ENCODE results near the gene MIER3.

MIER3 gene

GRCh38 chr5:56947052-56947451 is 4.9 kb downstream of the MIER3 start:
- no peak overlapping the region for H3K4me3 ChIP-seq (replicated peaks; ENCODE audit: low read depth, low read length)
- no peak for DNase-seq (ENCODE audit: extremely low read depth, low read depth)
- no peak for TF ChIP-seq CTCF (IDR thresholded peaks at IDR 0.05; ENCODE audit: low read depth, low read length, missing control alignments)

GRCh38 chr5:56941981-56942380 is 9.9 kb downstream of the MIER3 start:
- peak; percentile 46 for DNase-seq (ENCODE audit: extremely low read depth, low read depth)
- no peak overlapping the region for H3K4me3 ChIP-seq (replicated peaks; ENCODE audit: low read depth, low read length)
- TF ChIP-seq CTCF (IDR thresholded peaks at IDR 0.05; ENCODE audit: low read depth, low read length, missing control alignments): no peak

GRCh38 chr5:56938858-56939257 is 13.1 kb downstream of the MIER3 start:
- DNase-seq (ENCODE audit: extremely low read depth, low read depth): no peak
- TF ChIP-seq CTCF (IDR thresholded peaks at IDR 0.05; ENCODE audit: low read depth, low read length, missing control alignments): no peak
- H3K4me3 ChIP-seq (replicated peaks; ENCODE audit: low read depth, low read length): no peak overlapping the region

- no peak for DNase-seq (ENCODE audit: extremely low read depth, low read depth)
- no peak for TF ChIP-seq CTCF (IDR thresholded peaks at IDR 0.05; ENCODE audit: low read depth, low read length, missing control alignments)
- H3K4me3 ChIP-seq (replicated peaks; ENCODE audit: low read depth, low read length): no peak overlapping the region
Measured at GRCh38 chr5:56934325-56934724, 17.6 kb downstream of the MIER3 start.

GRCh38 chr5:56922922-56923321 is 29.0 kb downstream of the MIER3 start:
- H3K4me3 ChIP-seq (replicated peaks; ENCODE audit: low read depth, low read length): no peak overlapping the region
- no peak for DNase-seq (ENCODE audit: extremely low read depth, low read depth)
- no peak for TF ChIP-seq CTCF (IDR thresholded peaks at IDR 0.05; ENCODE audit: low read depth, low read length, missing control alignments)

GRCh38 chr5:56919942-56920662 is 31.8 kb downstream of the MIER3 start:
- H3K4me3 ChIP-seq (replicated peaks; ENCODE audit: low read depth, low read length): no peak overlapping the region
- TF ChIP-seq CTCF (IDR thresholded peaks at IDR 0.05; ENCODE audit: low read depth, low read length, missing control alignments): no peak
- DNase-seq (ENCODE audit: extremely low read depth, low read depth): no peak

GRCh38 chr5:56918054-56918453 is 33.9 kb downstream of the MIER3 start:
- no peak for DNase-seq (ENCODE audit: extremely low read depth, low read depth)
- H3K4me3 ChIP-seq (replicated peaks; ENCODE audit: low read depth, low read length): no peak overlapping the region
- no peak for TF ChIP-seq CTCF (IDR thresholded peaks at IDR 0.05; ENCODE audit: low read depth, low read length, missing control alignments)

Measured in HFF-Myc (cell line).